GM12892 (cell line): ENCODE data around the gene SSTR1.

ENCODE experiments used
- POLR2AphosphoS5 ChIP-seq: IDR thresholded peaks from 2 replicates; pipeline ENCODE4 v1.6.1; 2011; ENCODE audit warnings: low read depth, low read length, control low read depth
- TAF1 ChIP-seq: IDR thresholded peaks from 2 replicates; pipeline ENCODE4 v1.6.1; 2011; ENCODE audit warnings: low read depth, mild to moderate bottlenecking, control low read depth, low read length, borderline replicate concordance

GRCh38 chr14:38168416-38168815, 39.3 kb upstream of the SSTR1 start:
- TF ChIP-seq TAF1 (no peak), POLR2AphosphoS5 (no peak)
